ENCODE measurements around the gene RAB5B. TPM values are rescaled to one million over a fixed set of nuclear protein-coding genes. Genes with fewer than 3 reads are reported as not detected.

The RAB5B gene
- total RNA-seq, 2 donors from 2014 or later = 93.5 to 108 TPM

DNA sequence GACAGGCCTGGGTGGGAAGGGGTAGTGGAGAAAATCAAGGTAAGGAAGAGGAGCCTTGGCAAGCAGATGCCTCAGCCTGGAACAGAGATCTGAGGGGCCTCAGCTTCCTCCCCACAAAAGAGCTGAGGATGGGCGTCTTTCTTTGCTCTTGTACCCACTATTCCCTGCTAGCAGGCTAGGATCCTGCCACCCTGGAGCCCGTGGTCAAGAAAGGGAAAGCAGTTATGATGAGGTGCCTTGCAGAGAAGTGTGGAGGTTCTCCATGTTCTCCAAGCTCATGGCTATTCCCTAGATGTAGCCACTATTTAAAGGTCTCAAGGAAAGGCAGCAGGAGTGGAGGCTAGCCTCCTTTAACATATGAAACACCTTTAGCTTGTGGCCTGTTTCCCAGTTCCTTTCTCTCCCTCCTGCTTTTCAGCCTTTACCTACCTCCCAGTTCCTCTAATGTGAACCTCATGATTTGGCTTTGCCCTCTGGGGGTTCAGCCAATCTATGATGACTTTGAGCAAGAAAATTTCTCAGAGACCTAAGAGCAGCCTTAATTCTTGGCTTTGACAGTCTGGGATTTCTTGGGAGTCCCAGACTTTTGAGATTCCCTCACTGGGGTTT lies 48.1 kb downstream of the RAB5B start:
- Histone ChIP-seq H3K9me3 (no peaks in the 10 kb centered on the region), H3K4me3 (no peak overlapping the region), H3K27me3 (no peaks in the 10 kb centered on the region), H3K4me1 (peaks cover 0 to 22% of the 10 kb centered on the region in 2 donors), H3K36me3 (peaks cover 9% of the 10 kb centered on the region), H3K27ac (no peak overlapping the region)
- no peak for DNase-seq (ENCODE audit: low spot score)
- TF ChIP-seq, protein P1, sequence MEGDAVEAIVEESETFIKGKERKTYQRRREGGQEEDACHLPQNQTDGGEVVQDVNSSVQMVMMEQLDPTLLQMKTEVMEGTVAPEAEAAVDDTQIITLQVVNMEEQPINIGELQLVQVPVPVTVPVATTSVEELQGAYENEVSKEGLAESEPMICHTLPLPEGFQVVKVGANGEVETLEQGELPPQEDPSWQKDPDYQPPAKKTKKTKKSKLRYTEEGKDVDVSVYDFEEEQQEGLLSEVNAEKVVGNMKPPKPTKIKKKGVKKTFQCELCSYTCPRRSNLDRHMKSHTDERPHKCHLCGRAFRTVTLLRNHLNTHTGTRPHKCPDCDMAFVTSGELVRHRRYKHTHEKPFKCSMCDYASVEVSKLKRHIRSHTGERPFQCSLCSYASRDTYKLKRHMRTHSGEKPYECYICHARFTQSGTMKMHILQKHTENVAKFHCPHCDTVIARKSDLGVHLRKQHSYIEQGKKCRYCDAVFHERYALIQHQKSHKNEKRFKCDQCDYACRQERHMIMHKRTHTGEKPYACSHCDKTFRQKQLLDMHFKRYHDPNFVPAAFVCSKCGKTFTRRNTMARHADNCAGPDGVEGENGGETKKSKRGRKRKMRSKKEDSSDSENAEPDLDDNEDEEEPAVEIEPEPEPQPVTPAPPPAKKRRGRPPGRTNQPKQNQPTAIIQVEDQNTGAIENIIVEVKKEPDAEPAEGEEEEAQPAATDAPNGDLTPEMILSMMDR (IDR thresholded peaks at IDR 0.05) = no peak

DNA sequence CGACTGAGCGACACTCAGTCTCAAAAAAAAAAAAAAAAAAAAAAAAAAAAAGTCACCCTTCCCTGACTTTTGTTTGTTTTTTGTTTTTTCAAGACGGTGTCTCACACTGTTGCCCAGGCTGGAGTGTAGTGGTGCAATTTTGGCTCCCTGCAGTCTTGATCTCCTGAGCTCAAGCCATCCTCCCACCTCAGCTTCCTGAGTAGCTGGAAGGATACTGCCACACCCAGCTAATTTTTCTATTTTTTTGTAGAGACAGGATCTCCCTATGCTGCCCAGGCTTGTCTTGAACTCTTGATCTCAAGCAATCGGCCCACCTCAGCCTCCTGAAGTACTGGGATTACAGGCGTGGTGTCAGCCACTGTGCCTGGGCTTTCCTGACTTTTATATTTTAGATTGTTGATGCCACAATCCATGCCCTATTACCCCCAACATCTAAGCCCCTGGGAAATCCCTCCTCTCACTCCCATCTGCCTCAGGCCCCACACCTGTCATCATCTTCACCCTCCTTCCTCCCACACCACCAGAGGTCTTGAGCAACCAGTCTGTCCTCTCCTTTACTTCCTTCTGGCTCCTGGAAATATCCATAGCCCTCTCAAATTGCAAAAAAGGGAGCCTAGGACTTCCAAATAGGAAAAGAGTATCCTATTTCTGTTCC lies 54.8 kb downstream of the RAB5B start:
- H3K4me3 ChIP-seq = no peak overlapping the region
- no peaks in the 10 kb centered on the region for H3K27me3 ChIP-seq
- no peak overlapping the region for H3K27ac ChIP-seq
- H3K36me3 ChIP-seq = peaks cover 10% of the 10 kb centered on the region
- no peak for DNase-seq (ENCODE audit: low spot score)
- TF ChIP-seq, protein P1 (IDR thresholded peaks at IDR 0.05) = no peak
- H3K9me3 ChIP-seq = no peaks in the 10 kb centered on the region
- H3K4me1 ChIP-seq = no peaks in the 10 kb centered on the region

DNA sequence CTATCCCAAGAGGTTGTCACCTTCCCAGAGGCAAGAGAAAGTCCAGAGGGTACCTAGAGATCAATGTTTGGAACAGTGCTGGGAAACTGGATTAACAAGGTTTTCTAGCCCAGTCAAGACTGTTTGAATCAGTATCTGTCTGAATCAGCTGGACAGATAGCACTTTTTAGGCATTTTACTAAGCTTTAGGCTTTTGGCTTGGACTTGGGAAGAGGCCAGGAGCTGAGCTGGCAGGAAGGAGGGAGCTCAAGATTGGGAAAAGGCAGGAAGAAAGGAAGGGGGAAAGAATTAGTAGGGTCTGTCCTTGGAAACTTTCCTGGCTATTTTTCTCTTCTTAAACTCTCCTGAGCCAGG lies 55.3 kb downstream of the RAB5B start:
- Histone ChIP-seq H3K9me3 (no peaks in the 10 kb centered on the region), H3K36me3 (peaks cover 12% of the 10 kb centered on the region), H3K4me3 (no peak overlapping the region), H3K27me3 (no peaks in the 10 kb centered on the region), H3K4me1 (no peaks in the 10 kb centered on the region), H3K27ac (no peak overlapping the region)
- TF ChIP-seq, protein P1 (IDR thresholded peaks at IDR 0.05) = no peak
- no peak for DNase-seq (ENCODE audit: low spot score)

DNA sequence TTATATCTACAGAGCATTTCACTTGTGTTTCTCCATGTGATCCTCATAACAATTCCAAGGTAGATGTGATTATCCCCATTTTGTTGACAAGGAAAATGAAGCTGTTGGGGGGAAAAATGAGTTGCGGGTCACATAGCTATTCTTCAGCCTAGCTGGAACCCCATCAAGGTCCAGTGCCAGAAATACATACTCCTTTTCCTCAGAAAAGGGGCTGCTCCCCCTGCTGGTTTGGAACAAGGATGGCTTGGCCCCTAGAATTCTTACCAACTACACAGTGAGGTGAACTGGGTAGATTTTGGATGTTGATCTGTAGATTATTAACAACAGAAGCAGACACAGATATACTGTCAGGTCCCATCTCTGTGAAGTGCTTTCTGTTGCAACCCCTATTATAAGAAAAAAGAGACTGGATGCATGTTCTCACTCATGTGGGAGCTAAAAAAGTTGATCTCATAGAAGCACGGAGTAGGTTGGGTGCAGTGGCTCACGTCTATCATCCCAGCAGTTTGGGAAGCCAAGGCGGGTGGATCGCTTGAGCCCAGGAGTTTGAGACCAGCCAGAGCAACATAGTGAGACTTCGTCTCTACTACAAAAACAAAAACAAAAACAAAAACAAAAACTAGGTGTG lies 55.9 kb downstream of the RAB5B start:
- DNase-seq (ENCODE audit: low spot score) = no peak

DNA sequence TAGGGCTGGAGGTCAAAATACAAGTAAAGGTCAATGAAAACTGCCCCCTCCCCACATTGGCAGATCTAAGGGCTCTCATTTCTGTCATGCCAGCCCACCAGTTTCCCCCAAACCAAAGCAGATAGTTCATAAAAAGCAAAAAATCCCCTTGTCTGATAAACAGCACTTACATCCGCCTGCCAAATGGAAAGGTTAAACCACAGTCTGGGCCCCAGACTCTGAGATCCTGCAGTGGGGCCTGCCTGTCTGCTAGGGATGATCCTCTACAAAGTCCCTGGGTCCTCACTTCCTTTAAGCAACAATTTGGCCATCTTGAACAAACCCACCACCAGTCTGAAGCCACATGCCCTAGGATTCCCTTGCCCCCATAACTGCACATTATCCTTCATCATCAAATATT lies 58.1 kb downstream of the RAB5B start:
- H3K4me1 ChIP-seq = no peaks in the 10 kb centered on the region
- H3K36me3 ChIP-seq = peaks cover 29% of the 10 kb centered on the region
- H3K4me3 ChIP-seq = no peak overlapping the region
- no peak overlapping the region for H3K27ac ChIP-seq
- DNase-seq (ENCODE audit: low spot score) = no peak
- no peaks in the 10 kb centered on the region for H3K27me3 ChIP-seq
- TF ChIP-seq, protein P1 (IDR thresholded peaks at IDR 0.05) = no peak
- H3K9me3 ChIP-seq = no peaks in the 10 kb centered on the region

More for the DNA sequence above, 55.9 kb downstream of the RAB5B start:
- no peaks in the 10 kb centered on the region for H3K9me3 ChIP-seq
- H3K27ac ChIP-seq = no peak overlapping the region
- no peaks in the 10 kb centered on the region for H3K4me1 ChIP-seq
- H3K36me3 ChIP-seq = peaks cover 18% of the 10 kb centered on the region
- TF ChIP-seq, protein P1 (IDR thresholded peaks at IDR 0.05) = peak in 1 of 2 donors; percentile 68
- no peaks in the 10 kb centered on the region for H3K27me3 ChIP-seq
- no peak overlapping the region for H3K4me3 ChIP-seq

Measured in right atrium auricular region (tissue), 2 donors.